Stimulated activated CD4-positive, alpha-beta T cell treated with anti-CD3 and anti-CD28 coated beads, Interleukin-1b, Interleukin-23, amount 100 ng/mL, for 24 hours (primary cell): Measurements from ENCODE around the gene NOC2L.
A peak's percentile ranks its signal among the peaks of the same experiment; 100 is the strongest.
"Not testable (repeated sequence)": the region's sequence is repeated elsewhere in the genome, so short reads cannot be mapped to it uniquely, and the experiment has no call there.

Source experiments
- DNase-seq, 4 experiments: peaks; one replicate each; pipeline ENCODE4 v3.0.0-alpha.2; 2020; ENCODE audit warnings: low read depth in 4 of 4, low spot score in 1 of 4

NOC2L gene

GRCh38 chr1:962381-963300, 3.6 kb upstream of the NOC2L start:
- no peak for DNase-seq

GRCh38 chr1:961132-961669, 2.1 kb upstream of the NOC2L start:
- DNase-seq: no peak

GRCh38 chr1:960363-961131, 1.5 kb upstream of the NOC2L start, which contains the start of gene KLHL17:
TSS of gene KLHL17 (plus strand) at chr1:960584. CDS start at chr1:960694, 110 bp downstream.
- DNase-seq: peak; percentile 62 to 82 (median 74)

- no peak for DNase-seq
Measured at GRCh38 chr1:959731-960362, 791 bp upstream of the NOC2L start.

- DNase-seq: no peak
Measured at GRCh38 chr1:956636-957035, 2.4 kb downstream of the NOC2L start.

- DNase-seq: no peak
Measured at GRCh38 chr1:955474-955873, 3.6 kb downstream of the NOC2L start.

- no peak for DNase-seq
Measured at GRCh38 chr1:954927-955326, 4.1 kb downstream of the NOC2L start.

- DNase-seq: no peak
Measured at GRCh38 chr1:953524-954320, 5.3 kb downstream of the NOC2L start.

- no peak for DNase-seq
Measured at GRCh38 chr1:952603-953002, 6.5 kb downstream of the NOC2L start.

GRCh38 chr1:952201-952600, 6.9 kb downstream of the NOC2L start:
- no peak for DNase-seq

GRCh38 chr1:951364-951763, 7.7 kb downstream of the NOC2L start:
- no peak for DNase-seq

GRCh38 chr1:950881-951280, 8.2 kb downstream of the NOC2L start:
- no peak for DNase-seq

- DNase-seq: no peak
Measured at GRCh38 chr1:950268-950667, 8.8 kb downstream of the NOC2L start.

GRCh38 chr1:947958-948357, 11.1 kb downstream of the NOC2L start:
- no peak for DNase-seq

- not testable (repeated sequence) for DNase-seq
Measured at GRCh38 chr1:946811-947210, 12.2 kb downstream of the NOC2L start.

- no peak for DNase-seq
Measured at GRCh38 chr1:945688-946556, 13.1 kb downstream of the NOC2L start.

GRCh38 chr1:944341-945325, 14.4 kb downstream of the NOC2L start:
- DNase-seq: no peak

- no peak for DNase-seq
Measured at GRCh38 chr1:943545-944340, 15.3 kb downstream of the NOC2L start.
